Activated CD4-positive, alpha-beta memory T cell treated with anti-CD3 and anti-CD28 coated beads for 36 hours (primary cell): Measurements from ENCODE around the gene GPR62. TPM values are rescaled to one million over a fixed set of nuclear protein-coding genes. Genes with fewer than 3 reads are reported as not detected.
A peak's percentile ranks its signal among the peaks of the same experiment; 100 is the strongest.

Source experiments
- CTCF ChIA-PET: fragments of 350-600 bp; sonication (Branson Sonifier 250); formaldehyde crosslinking; loops from one replicate; lab custom pipeline; 2021; ENCODE audit warnings: antibody characterized with exemption, inconsistent platforms; lab: Charles Lee
- POLR2A ChIA-PET: fragments of 350-600 bp; sonication (Branson Sonifier 250); formaldehyde crosslinking; loops from one replicate; lab custom pipeline; 2021; ENCODE audit warnings: antibody characterized with exemption; lab: Charles Lee
- DNase-seq: peaks from one replicate; pipeline ENCODE4 v3.0.0-alpha.2; 2020
- H3K27ac Mint-ChIP-seq: one replicate; pipeline ENCODE4 v1.8.0; 2021; ENCODE audit warnings: mixed read lengths
- H3K27me3 Mint-ChIP-seq: one replicate; pipeline ENCODE4 v1.8.0; 2021; ENCODE audit warnings: mixed read lengths
- H3K36me3 Mint-ChIP-seq: one replicate; pipeline ENCODE4 v1.8.0; 2021; ENCODE audit warnings: mixed read lengths
- H3K4me1 Mint-ChIP-seq: one replicate; pipeline ENCODE4 v1.8.0; 2021; ENCODE audit warnings: low read depth, mixed read lengths
- H3K4me3 Mint-ChIP-seq: one replicate; pipeline ENCODE4 v1.8.0; 2021; ENCODE audit warnings: mild to moderate bottlenecking, mixed read lengths
- H3K9me3 Mint-ChIP-seq: one replicate; pipeline ENCODE4 v1.8.0; 2021; ENCODE audit warnings: mixed read lengths
- intact Hi-C: fragments of 100-400 bp; cut with micrococcal nuclease; formaldehyde crosslinking; loops from one replicate; pipeline ENCODE4 v1.15.1; 2023
- total RNA-seq, 2 experiments: library from RNA; stranded (reverse); gene quantifications; one replicate each; pipeline ENCODE4 v1.2.3, GENCODE V29; 2021

GPR62 gene
- total RNA-seq, 2 experiments from 2014 or later = not detected

GRCh38 chr3:51958603-51959521 is 3.7 kb downstream of the GPR62 start:
- ChIA-PET POLR2A (no interaction called here), CTCF (interaction anchor here (1.0 to 1.6 kb wide), 3 partner anchors 15 to 24 kb away, joined by 4 to 7 read pairs (median 6); partner anchors contain the start of genes ABHD14A, ABHD14B, ACY1 and PARP3)
- H3K4me1 Mint-ChIP-seq = peaks cover 2% of the 10 kb centered on the region
- peaks cover 6% of the 10 kb centered on the region for H3K36me3 Mint-ChIP-seq
- H3K27ac Mint-ChIP-seq = no peak overlapping the region
- no peak overlapping the region for H3K4me3 Mint-ChIP-seq
- intact Hi-C loops = no loop called here
- DNase-seq = no peak
- H3K27me3 Mint-ChIP-seq = peaks cover 13% of the 10 kb centered on the region
- no peaks in the 10 kb centered on the region for H3K9me3 Mint-ChIP-seq

GRCh38 chr3:51959651-51960050 is 4.5 kb downstream of the GPR62 start:
- intact Hi-C loops = no loop called here
- ChIA-PET POLR2A (no interaction called here), CTCF (interaction anchor here (1.6 kb wide), 1 partner anchor 15 kb away, joined by 6 read pairs; the partner anchor contains the start of genes ABHD14A and ABHD14B)
- no peaks in the 10 kb centered on the region for H3K9me3 Mint-ChIP-seq
- H3K36me3 Mint-ChIP-seq = peaks cover 6% of the 10 kb centered on the region
- H3K27me3 Mint-ChIP-seq = peaks cover 6% of the 10 kb centered on the region
- H3K27ac Mint-ChIP-seq = no peak overlapping the region
- no peak overlapping the region for H3K4me3 Mint-ChIP-seq
- no peak for DNase-seq
- peaks cover 2% of the 10 kb centered on the region for H3K4me1 Mint-ChIP-seq

- peaks cover under 1% of the 10 kb centered on the region for H3K27me3 Mint-ChIP-seq
- no peak overlapping the region for H3K27ac Mint-ChIP-seq
- DNase-seq = no peak
- H3K4me3 Mint-ChIP-seq = no peak overlapping the region
- H3K4me1 Mint-ChIP-seq = peaks cover 1% of the 10 kb centered on the region
- intact Hi-C loops = no loop called here
- H3K36me3 Mint-ChIP-seq = peaks cover 6% of the 10 kb centered on the region
- no peaks in the 10 kb centered on the region for H3K9me3 Mint-ChIP-seq
- ChIA-PET POLR2A (no interaction called here), CTCF (no interaction called here)
Observed at GRCh38 chr3:51960386-51960785, 5.2 kb downstream of the GPR62 start.

GRCh38 chr3:51961011-51961410 is 5.8 kb downstream of the GPR62 start:
- H3K9me3 Mint-ChIP-seq = no peaks in the 10 kb centered on the region
- H3K4me1 Mint-ChIP-seq = peaks cover 3% of the 10 kb centered on the region
- ChIA-PET CTCF (no interaction called here), POLR2A (interaction anchor here (0.6 kb wide), 1 partner anchor 378 kb away, joined by 3 read pairs; no protein-coding TSS in a partner anchor)
- DNase-seq = no peak
- H3K36me3 Mint-ChIP-seq = peaks cover 6% of the 10 kb centered on the region
- H3K4me3 Mint-ChIP-seq = no peak overlapping the region
- intact Hi-C loops = no loop called here
- H3K27ac Mint-ChIP-seq = no peak overlapping the region
- H3K27me3 Mint-ChIP-seq = no peaks in the 10 kb centered on the region

GRCh38 chr3:51961602-51962569 is 6.7 kb downstream of the GPR62 start:
- no peaks in the 10 kb centered on the region for H3K9me3 Mint-ChIP-seq
- H3K4me3 Mint-ChIP-seq = no peak overlapping the region
- H3K27ac Mint-ChIP-seq = no peak overlapping the region
- peaks cover 6% of the 10 kb centered on the region for H3K36me3 Mint-ChIP-seq
- ChIA-PET POLR2A (interaction anchor here (0.6 to 1.1 kb wide), 3 partner anchors 12 to 379 kb away, joined by 3 to 5 read pairs (median 3); partner anchors contain the start of genes ABHD14B and RRP9), CTCF (interaction anchor here (1.3 kb wide), 1 partner anchor 12 kb away, joined by 5 read pairs; the partner anchor contains the start of gene ABHD14B)
- intact Hi-C loops = no loop called here
- DNase-seq = no peak
- peaks cover 8% of the 10 kb centered on the region for H3K4me1 Mint-ChIP-seq
- H3K27me3 Mint-ChIP-seq = no peaks in the 10 kb centered on the region

- Mint-ChIP-seq H3K27ac (no peak overlapping the region), H3K36me3 (peaks cover 4% of the 10 kb centered on the region), H3K9me3 (no peaks in the 10 kb centered on the region), H3K27me3 (no peaks in the 10 kb centered on the region), H3K4me3 (no peak overlapping the region), H3K4me1 (peaks cover 9% of the 10 kb centered on the region)
- ChIA-PET POLR2A (interaction anchor here (1.1 kb wide), 1 partner anchor 11 kb away, joined by 3 read pairs; the partner anchor contains the start of gene ABHD14B), CTCF (interaction anchor here (1.0 to 2.8 kb wide), 3 partner anchors 11 to 21 kb away, joined by 4 to 18 read pairs (median 5); partner anchors contain the start of genes ABHD14A, ABHD14B and RRP9)
- DNase-seq = no peak
- intact Hi-C loops = no loop called here
Observed at GRCh38 chr3:51962854-51963530, 7.8 kb downstream of the GPR62 start.

- Mint-ChIP-seq H3K27ac (no peak overlapping the region), H3K27me3 (no peaks in the 10 kb centered on the region), H3K36me3 (peaks cover 2% of the 10 kb centered on the region), H3K4me1 (peaks cover 12% of the 10 kb centered on the region), H3K9me3 (no peaks in the 10 kb centered on the region), H3K4me3 (no peak overlapping the region)
- ChIA-PET POLR2A (no interaction called here), CTCF (interaction anchor here (1.3 to 2.8 kb wide), 2 partner anchors 10 to 11 kb away, joined by 3 to 18 read pairs; partner anchors contain the start of genes ABHD14A and ABHD14B)
- intact Hi-C loops = no loop called here
- no peak for DNase-seq
Observed at GRCh38 chr3:51963951-51964451, 8.8 kb downstream of the GPR62 start.

- ChIA-PET POLR2A (interaction anchor here (0.8 to 1.5 kb wide), 2 partner anchors 9 to 31 kb away, joined by 3 to 6 read pairs; partner anchors contain the start of genes ABHD14B and RPL29), CTCF (interaction anchor here (1.3 to 3.9 kb wide), 3 partner anchors 10 to 22 kb away, joined by 3 to 21 read pairs (median 18); partner anchors contain the start of genes ABHD14A, ABHD14B, PARP3 and RRP9)
- Mint-ChIP-seq H3K27ac (no peak overlapping the region), H3K9me3 (no peaks in the 10 kb centered on the region), H3K27me3 (no peaks in the 10 kb centered on the region), H3K4me1 (peaks cover 12% of the 10 kb centered on the region), H3K4me3 (no peak overlapping the region), H3K36me3 (peaks cover 2% of the 10 kb centered on the region)
- DNase-seq = no peak
- intact Hi-C loops = no loop called here
Observed at GRCh38 chr3:51964521-51964920, 9.3 kb downstream of the GPR62 start.

- H3K4me3 Mint-ChIP-seq = peak overlapping the region; percentile 77
- H3K9me3 Mint-ChIP-seq = no peaks in the 10 kb centered on the region
- ChIA-PET CTCF (interaction anchor here (2.8 to 3.9 kb wide), 2 partner anchors 9 to 24 kb away, joined by 18 to 21 read pairs; partner anchors contain the start of genes ABHD14A, ABHD14B, PARP3 and RRP9), POLR2A (interaction anchor here (0.6 to 2.2 kb wide), 3 partner anchors 8 to 26 kb away, joined by 3 to 8 read pairs (median 6); partner anchors contain the start of genes ABHD14B and ACY1)
- peaks cover 15% of the 10 kb centered on the region for H3K4me1 Mint-ChIP-seq
- H3K27me3 Mint-ChIP-seq = no peaks in the 10 kb centered on the region
- peaks cover 1% of the 10 kb centered on the region for H3K36me3 Mint-ChIP-seq
- no peak for DNase-seq
- H3K27ac Mint-ChIP-seq = no peak overlapping the region
- intact Hi-C loops = no loop called here
Observed at GRCh38 chr3:51966016-51966415, 10.8 kb downstream of the GPR62 start.

GRCh38 chr3:51966486-51966885 is 11.3 kb downstream of the GPR62 start:
- H3K9me3 Mint-ChIP-seq = no peaks in the 10 kb centered on the region
- POLR2A ChIA-PET = interaction anchor here (0.7 to 2.2 kb wide), 2 partner anchors 16 to 155 kb away, joined by 3 to 8 read pairs; partner anchors contain the start of gene ACY1
- H3K4me1 Mint-ChIP-seq = peaks cover 18% of the 10 kb centered on the region
- no peak for DNase-seq
- H3K4me3 Mint-ChIP-seq = peak overlapping the region; percentile 77
- intact Hi-C loops = no loop called here
- no peaks in the 10 kb centered on the region for H3K36me3 Mint-ChIP-seq
- no peaks in the 10 kb centered on the region for H3K27me3 Mint-ChIP-seq
- CTCF ChIA-PET = interaction anchor here (3.9 kb wide), 1 partner anchor 24 kb away, joined by 21 read pairs; the partner anchor contains the start of genes PARP3 and RRP9
- peak overlapping the region; percentile 33 for H3K27ac Mint-ChIP-seq
